Mucosa of stomach (tissue), 1 donor: ENCODE measurements around the gene PHF3.

Experiments used
- H3K27me3 ChIP-seq: one replicate; pipeline ENCODE4 v1.7.0; 2013; ENCODE audit warnings: mild to moderate bottlenecking, low read length; ENCODE audit not compliant: control insufficient read depth, insufficient read depth
- H3K36me3 ChIP-seq: one replicate; pipeline ENCODE4 v1.7.0; 2013; ENCODE audit warnings: low read length; ENCODE audit not compliant: control insufficient read depth, insufficient read depth
- H3K4me1 ChIP-seq: one replicate; pipeline ENCODE4 v1.7.0; 2013; ENCODE audit warnings: mild to moderate bottlenecking, low read length; ENCODE audit not compliant: control insufficient read depth, insufficient read depth
- H3K4me3 ChIP-seq: one replicate; pipeline ENCODE4 v1.7.0; 2013; ENCODE audit warnings: low read length
- H3K9ac ChIP-seq: one replicate; pipeline ENCODE4 v1.7.0; 2013; ENCODE audit warnings: mild to moderate bottlenecking, low read length, moderate library complexity
- H3K9me3 ChIP-seq: one replicate; pipeline ENCODE4 v1.7.0; 2013; ENCODE audit warnings: mild to moderate bottlenecking, low read length, moderate library complexity; ENCODE audit not compliant: control insufficient read depth
- donor health status: Pancreatic carcinoma.

The PHF3 gene

GRCh38 chr6:63635588-63636517 is at the start of gene PHF3:
Gene PHF3, plus strand, starts transcription at chr6:63635802. Its CDS starts 10,750 bp downstream, at chr6:63646552.
- H3K9me3 ChIP-seq: no peaks in the 10 kb centered on the region
- H3K27me3 ChIP-seq: no peaks in the 10 kb centered on the region
- peak within 1 kb of the TSS; percentile 97 for H3K9ac ChIP-seq
- H3K4me3 ChIP-seq: peak within 1 kb of the TSS; percentile 84
- peaks cover 15% of the 10 kb centered on the region for H3K4me1 ChIP-seq
- H3K36me3 ChIP-seq: no peaks in the 10 kb centered on the region

- no peak overlapping the region for H3K4me3 ChIP-seq
- H3K9ac ChIP-seq: no peak overlapping the region
- H3K27me3 ChIP-seq: no peaks in the 10 kb centered on the region
- no peaks in the 10 kb centered on the region for H3K36me3 ChIP-seq
- no peaks in the 10 kb centered on the region for H3K4me1 ChIP-seq
- no peaks in the 10 kb centered on the region for H3K9me3 ChIP-seq
Measured at GRCh38 chr6:63589952-63590411, 45.6 kb upstream of the PHF3 start.

DNA sequence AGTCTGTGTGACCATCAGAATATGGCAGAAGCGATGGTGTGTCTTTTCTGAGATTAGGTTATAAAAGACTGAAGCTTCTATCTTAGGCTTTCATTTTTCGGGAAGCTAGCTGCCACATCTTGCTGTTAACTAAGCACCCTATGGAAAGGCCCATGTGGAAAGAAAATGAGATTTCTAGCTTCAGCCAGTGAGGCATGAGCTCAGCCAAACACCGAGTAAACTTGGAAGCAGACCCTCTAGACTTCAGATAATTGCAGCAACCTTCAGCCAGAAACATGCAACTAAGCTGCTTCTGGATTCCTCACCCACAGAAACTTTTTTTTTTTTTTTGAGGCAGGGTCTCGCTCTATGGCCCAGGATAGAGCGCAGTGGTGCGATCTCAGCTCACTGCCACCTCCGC is 42.7 kb upstream of the PHF3 start:
- H3K4me1 ChIP-seq: no peaks in the 10 kb centered on the region
- no peaks in the 10 kb centered on the region for H3K9me3 ChIP-seq
- no peak overlapping the region for H3K9ac ChIP-seq
- H3K4me3 ChIP-seq: no peak overlapping the region
- H3K27me3 ChIP-seq: no peaks in the 10 kb centered on the region
- no peaks in the 10 kb centered on the region for H3K36me3 ChIP-seq

GRCh38 chr6:63597141-63598048 is 38.2 kb upstream of the PHF3 start:
- Histone ChIP-seq H3K36me3 (no peaks in the 10 kb centered on the region), H3K9me3 (no peaks in the 10 kb centered on the region), H3K4me1 (no peaks in the 10 kb centered on the region), H3K4me3 (no peak overlapping the region), H3K27me3 (no peaks in the 10 kb centered on the region), H3K9ac (peak overlapping the region; percentile 61)

DNA sequence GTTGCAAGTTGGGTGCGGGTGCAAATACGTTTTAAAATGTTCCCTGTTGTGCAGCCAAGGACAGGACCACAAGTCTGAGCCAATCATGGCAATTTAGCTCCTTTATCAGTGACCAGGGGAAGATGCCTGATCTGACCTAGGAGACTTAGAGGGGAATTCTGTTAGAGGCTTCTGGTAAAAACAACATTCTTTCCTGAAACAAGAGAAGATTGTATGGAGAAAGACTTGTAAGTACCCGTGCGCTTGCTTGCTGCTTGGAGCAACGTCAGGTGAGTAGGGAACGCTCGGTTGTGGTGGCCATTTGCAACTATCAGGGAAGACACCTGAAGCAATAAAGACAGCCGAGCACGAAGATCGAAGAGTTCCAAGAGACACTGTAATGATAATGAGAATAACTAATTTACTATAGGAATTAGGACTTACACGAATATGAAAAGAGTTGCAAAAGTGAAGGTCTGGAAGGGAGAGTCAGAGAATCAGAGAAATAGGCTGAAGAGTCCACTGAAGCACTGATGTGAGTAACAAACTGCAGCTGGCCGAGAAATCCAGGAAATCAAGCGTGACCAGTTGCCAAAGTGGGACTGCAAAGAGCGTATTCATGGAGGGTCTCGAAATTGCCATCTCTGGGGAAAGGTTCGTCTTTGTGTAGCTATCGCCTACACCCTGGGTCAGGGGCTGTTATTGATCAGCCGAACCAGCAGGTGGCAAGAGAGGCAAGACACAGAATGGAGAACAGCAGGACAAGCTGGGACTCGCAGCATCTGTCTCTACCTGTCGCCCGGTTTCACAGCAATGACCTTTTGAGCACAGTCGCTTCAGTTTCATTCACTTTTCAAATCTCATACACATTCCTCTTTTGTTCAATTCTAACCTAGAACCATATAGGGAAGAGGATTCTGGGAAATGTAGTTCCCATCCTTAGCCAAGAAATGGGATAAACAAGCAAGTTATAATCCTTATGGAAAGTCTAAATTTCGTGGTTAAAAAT is 37.3 kb upstream of the PHF3 start:
- Histone ChIP-seq H3K9ac (peak overlapping the region; percentile 61), H3K4me3 (peak overlapping the region; percentile 49), H3K36me3 (no peaks in the 10 kb centered on the region)

GRCh38 chr6:63599243-63599642 is 36.4 kb upstream of the PHF3 start:
- no peaks in the 10 kb centered on the region for H3K9me3 ChIP-seq
- no peak overlapping the region for H3K4me3 ChIP-seq
- no peaks in the 10 kb centered on the region for H3K36me3 ChIP-seq
- no peaks in the 10 kb centered on the region for H3K4me1 ChIP-seq
- H3K27me3 ChIP-seq: no peaks in the 10 kb centered on the region
- H3K9ac ChIP-seq: no peak overlapping the region

More for the DNA sequence above, 37.3 kb upstream of the PHF3 start:
- Histone ChIP-seq H3K9me3 (no peaks in the 10 kb centered on the region), H3K4me1 (no peaks in the 10 kb centered on the region), H3K27me3 (no peaks in the 10 kb centered on the region)

DNA sequence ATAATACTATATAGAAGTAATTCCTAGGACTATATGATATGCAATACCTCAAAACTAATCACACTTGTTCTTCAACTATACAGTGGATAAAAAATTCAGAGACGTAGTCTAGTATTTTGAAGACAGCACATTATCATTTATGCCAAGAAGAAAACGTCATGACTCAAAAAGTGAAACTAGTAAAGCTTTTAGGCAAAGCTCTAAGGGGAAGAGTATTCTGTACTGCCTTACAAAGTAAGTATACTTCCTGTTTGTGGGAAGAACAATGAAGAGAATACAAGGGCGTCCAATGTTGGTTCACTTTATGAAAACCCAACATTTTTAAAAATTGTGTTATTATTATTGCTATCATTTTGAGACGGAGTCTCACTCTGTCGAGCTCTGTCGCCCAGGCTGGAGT is 35.5 kb upstream of the PHF3 start:
- Histone ChIP-seq H3K9me3 (no peaks in the 10 kb centered on the region), H3K4me1 (no peaks in the 10 kb centered on the region), H3K9ac (no peak overlapping the region), H3K4me3 (no peak overlapping the region), H3K36me3 (no peaks in the 10 kb centered on the region), H3K27me3 (no peaks in the 10 kb centered on the region)

DNA sequence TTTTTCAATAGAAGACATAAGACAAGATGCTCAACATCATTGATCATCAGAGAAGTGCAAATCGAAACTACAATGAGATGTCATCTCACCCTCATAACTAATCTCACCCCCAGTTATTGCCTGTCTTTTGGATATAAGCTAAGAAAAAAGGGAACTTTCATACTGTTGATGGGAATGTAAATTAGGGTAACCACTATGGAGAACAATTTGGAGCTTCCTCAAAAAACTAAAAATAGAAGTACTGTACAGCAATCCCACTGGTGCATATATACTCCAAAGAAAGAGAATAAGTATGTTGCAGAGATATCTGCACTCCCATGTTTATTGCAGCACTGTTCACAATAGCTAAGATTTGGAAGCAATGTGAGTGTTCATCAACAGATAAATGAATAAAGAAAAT is 26.4 kb upstream of the PHF3 start:
- Histone ChIP-seq H3K4me1 (peaks cover 6% of the 10 kb centered on the region), H3K9me3 (no peaks in the 10 kb centered on the region), H3K4me3 (no peak overlapping the region), H3K9ac (no peak overlapping the region), H3K27me3 (no peaks in the 10 kb centered on the region), H3K36me3 (no peaks in the 10 kb centered on the region)

- Histone ChIP-seq H3K4me3 (no peak overlapping the region), H3K4me1 (peaks cover 6% of the 10 kb centered on the region), H3K9ac (no peak overlapping the region), H3K27me3 (no peaks in the 10 kb centered on the region), H3K9me3 (no peaks in the 10 kb centered on the region), H3K36me3 (no peaks in the 10 kb centered on the region)
Measured at GRCh38 chr6:63610944-63611343, 24.7 kb upstream of the PHF3 start.

DNA sequence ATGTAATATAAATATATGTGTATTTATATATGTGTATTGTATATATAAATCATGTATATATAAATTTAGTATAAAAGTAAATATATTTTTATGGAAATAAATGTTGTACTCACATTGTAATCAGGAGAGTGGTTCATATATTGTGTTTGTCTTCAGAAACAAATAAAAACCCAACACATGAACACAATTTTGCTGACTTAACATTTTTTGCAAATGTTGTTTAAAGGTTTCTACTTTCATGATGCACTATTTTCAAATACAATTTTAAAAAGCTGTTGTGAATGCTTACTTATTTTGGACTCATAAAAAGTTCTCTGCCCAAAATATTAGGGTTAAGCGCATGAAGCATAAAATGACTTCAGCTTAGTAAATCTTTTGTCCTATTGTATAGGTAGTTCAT is 24.0 kb upstream of the PHF3 start:
- Histone ChIP-seq H3K27me3 (no peaks in the 10 kb centered on the region), H3K4me1 (peaks cover 6% of the 10 kb centered on the region)

GRCh38 chr6:63615590-63615989 is 20.0 kb upstream of the PHF3 start:
- no peak overlapping the region for H3K9ac ChIP-seq
- no peaks in the 10 kb centered on the region for H3K9me3 ChIP-seq
- no peak overlapping the region for H3K4me3 ChIP-seq
- no peaks in the 10 kb centered on the region for H3K36me3 ChIP-seq
- H3K4me1 ChIP-seq: peaks cover 6% of the 10 kb centered on the region
- no peaks in the 10 kb centered on the region for H3K27me3 ChIP-seq

More for the DNA sequence above, 24.0 kb upstream of the PHF3 start:
- no peaks in the 10 kb centered on the region for H3K36me3 ChIP-seq
- no peak overlapping the region for H3K4me3 ChIP-seq
- H3K9me3 ChIP-seq: no peaks in the 10 kb centered on the region
- H3K9ac ChIP-seq: no peak overlapping the region
